ENCODE measurements around the gene P4HA2. TPM values are rescaled to one million over a fixed set of nuclear protein-coding genes. Genes with fewer than 3 reads are reported as not detected.
A peak's percentile ranks its signal among the peaks of the same experiment; 100 is the strongest.

The P4HA2 gene
- total RNA-seq, 2 experiments from 2014 or later: 17.3 to 18.6 TPM

DNA sequence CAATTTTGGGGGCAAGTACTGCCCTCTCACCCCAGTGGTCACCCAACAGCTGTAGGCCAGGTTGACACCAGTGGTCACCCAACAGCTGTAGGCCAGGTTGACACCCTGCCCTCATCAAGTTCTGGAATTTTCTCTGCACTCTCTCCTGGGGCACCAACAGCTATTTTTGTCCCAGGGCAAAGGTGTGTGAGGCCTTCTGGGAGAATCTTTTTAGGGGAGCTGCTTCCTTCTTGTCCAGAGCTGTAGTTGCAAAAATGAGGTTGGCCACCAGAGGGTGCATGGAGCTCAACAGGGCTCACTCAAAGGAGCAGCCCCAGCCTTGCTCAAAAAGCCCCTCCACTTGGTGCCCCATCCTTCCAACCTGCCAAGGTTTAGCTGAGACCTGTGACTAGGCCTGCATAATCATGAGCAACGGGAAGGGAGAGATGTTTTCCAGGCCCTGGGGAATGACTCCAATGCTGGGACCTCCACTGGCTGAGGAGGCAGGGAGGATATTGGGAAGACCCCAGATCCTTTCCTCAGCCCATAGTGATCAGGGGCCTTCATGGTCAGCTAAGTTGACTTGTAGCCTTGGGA is 10.6 kb upstream of the P4HA2 start:
- peak; percentile 98 for ATAC-seq
- TF ChIP-seq, protein P1, sequence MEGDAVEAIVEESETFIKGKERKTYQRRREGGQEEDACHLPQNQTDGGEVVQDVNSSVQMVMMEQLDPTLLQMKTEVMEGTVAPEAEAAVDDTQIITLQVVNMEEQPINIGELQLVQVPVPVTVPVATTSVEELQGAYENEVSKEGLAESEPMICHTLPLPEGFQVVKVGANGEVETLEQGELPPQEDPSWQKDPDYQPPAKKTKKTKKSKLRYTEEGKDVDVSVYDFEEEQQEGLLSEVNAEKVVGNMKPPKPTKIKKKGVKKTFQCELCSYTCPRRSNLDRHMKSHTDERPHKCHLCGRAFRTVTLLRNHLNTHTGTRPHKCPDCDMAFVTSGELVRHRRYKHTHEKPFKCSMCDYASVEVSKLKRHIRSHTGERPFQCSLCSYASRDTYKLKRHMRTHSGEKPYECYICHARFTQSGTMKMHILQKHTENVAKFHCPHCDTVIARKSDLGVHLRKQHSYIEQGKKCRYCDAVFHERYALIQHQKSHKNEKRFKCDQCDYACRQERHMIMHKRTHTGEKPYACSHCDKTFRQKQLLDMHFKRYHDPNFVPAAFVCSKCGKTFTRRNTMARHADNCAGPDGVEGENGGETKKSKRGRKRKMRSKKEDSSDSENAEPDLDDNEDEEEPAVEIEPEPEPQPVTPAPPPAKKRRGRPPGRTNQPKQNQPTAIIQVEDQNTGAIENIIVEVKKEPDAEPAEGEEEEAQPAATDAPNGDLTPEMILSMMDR (IDR thresholded peaks at IDR 0.05): peak; percentile 79
- Mint-ChIP-seq H3K4me3 (no peak overlapping the region), H3K4me1 (ENCODE audit: low read depth) (no peaks in the 10 kb centered on the region), H3K27ac (no peak overlapping the region), H3K9me3 (peaks cover 3% of the 10 kb centered on the region), H3K36me3 (ENCODE audit: low read depth) (no peaks in the 10 kb centered on the region), H3K27me3 (no peaks in the 10 kb centered on the region)
- ChIA-PET CTCF (interaction anchor here (0.6 to 4.2 kb wide), 63 partner anchors 10 to 675 kb away, joined by 3 to 65 read pairs (median 4); partner anchors contain the start of genes CSF2, P4HA2 and SLC22A5), POLR2A (interaction anchor here (0.7 to 1.3 kb wide), 3 partner anchors 12 to 41 kb away, joined by 3 to 4 read pairs (median 3); no protein-coding TSS in a partner anchor)
- intact Hi-C loops (cut with micrococcal nuclease): loop anchor here (10.0 kb wide), 1 partner anchor 173 kb away; the partner anchor contains the start of gene IL3
- DNase-seq: peak; percentile 94

DNA sequence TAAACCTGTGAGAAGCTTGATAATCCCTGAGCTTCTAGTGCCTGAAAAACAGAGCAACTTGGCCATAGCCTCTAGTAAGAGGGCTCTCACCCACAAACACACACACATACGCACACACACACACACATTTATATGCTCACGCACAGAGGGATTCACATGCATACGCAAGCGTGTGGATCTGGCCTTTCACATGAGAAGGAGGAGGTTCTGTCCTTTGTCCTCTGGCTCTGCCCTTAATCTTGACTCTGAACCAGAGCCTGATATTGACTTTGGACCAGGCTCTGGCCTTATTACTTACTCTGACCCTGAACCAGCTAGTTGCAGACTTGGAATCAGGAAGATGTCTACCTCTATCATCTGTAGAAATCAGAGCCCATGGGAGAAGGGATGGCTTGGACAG is 10.0 kb upstream of the P4HA2 start:
- intact Hi-C loops (cut with micrococcal nuclease): loop anchor here (10.0 kb wide), 1 partner anchor 173 kb away; the partner anchor contains the start of gene IL3
- no peaks in the 10 kb centered on the region for H3K4me1 Mint-ChIP-seq (ENCODE audit: low read depth)
- H3K9me3 Mint-ChIP-seq: peaks cover 3% of the 10 kb centered on the region
- no peaks in the 10 kb centered on the region for H3K36me3 Mint-ChIP-seq (ENCODE audit: low read depth)
- H3K27ac Mint-ChIP-seq: no peak overlapping the region
- ATAC-seq: no peak
- DNase-seq: no peak
- TF ChIP-seq, protein P1 (IDR thresholded peaks at IDR 0.05): no peak
- no peak overlapping the region for H3K4me3 Mint-ChIP-seq
- ChIA-PET CTCF (interaction anchor here (0.6 to 4.2 kb wide), 56 partner anchors 10 to 674 kb away, joined by 3 to 65 read pairs (median 4); partner anchors contain the start of genes CSF2, P4HA2 and SLC22A5), POLR2A (interaction anchor here (1.0 to 1.3 kb wide), 2 partner anchors 24 to 42 kb away, joined by 3 to 4 read pairs; no protein-coding TSS in a partner anchor)
- no peaks in the 10 kb centered on the region for H3K27me3 Mint-ChIP-seq

DNA sequence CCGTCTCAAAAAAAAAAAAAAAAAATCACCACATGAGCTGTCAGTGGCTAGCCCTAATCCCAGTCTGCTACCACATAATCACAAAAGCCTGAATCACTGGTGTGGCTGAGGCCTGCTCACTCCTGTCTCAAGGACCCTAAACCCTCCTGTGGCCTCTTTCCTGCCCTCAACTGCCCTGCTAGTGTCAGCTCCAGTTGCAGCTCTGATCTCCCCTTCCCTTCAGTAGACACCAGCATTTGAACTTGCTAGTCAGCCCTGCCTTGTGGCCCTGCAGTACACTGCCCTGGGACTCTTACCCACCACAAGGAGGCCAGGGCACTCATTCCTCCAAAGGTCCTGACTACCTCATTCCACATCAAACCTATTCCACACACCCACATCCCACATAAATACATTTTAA is 9.5 kb upstream of the P4HA2 start:
- CTCF ChIA-PET: interaction anchor here (0.7 to 4.2 kb wide), 28 partner anchors 11 to 480 kb away, joined by 3 to 65 read pairs (median 10); partner anchors contain the start of genes CSF2, P4HA2 and SLC22A5
- intact Hi-C loops (cut with micrococcal nuclease): loop anchor here (10.0 kb wide), 1 partner anchor 172 kb away; the partner anchor contains the start of gene IL3
- POLR2A ChIA-PET: interaction anchor here (1.3 kb wide), 1 partner anchor 24 kb away, joined by 3 read pairs; no protein-coding TSS in a partner anchor

DNA sequence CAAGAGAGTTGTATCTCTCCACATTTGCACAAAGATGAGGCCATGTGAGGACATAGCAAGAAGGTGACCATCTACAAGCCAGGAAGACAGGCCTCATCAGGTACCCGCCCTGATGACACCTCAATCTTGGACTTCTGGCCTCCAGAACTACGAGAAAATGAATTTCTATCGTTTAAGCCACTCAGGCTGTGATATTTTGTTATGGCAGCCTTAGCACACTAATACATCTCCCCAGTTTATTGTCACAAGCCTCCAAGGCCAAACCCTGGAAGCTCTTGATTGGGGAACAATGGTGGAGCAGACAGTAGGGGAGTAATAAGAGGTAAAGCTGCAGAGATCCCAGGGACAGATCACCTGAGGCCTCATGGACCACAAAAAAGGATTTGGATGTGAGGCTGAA is 7.7 kb upstream of the P4HA2 start:
- CTCF ChIA-PET: interaction anchor here (1.0 kb wide), 1 partner anchor 38 kb away, joined by 3 read pairs; no protein-coding TSS in a partner anchor
- TF ChIP-seq, protein P1 (IDR thresholded peaks at IDR 0.05): no peak
- ATAC-seq: no peak
- no peak for DNase-seq
- H3K4me1 Mint-ChIP-seq (ENCODE audit: low read depth): no peaks in the 10 kb centered on the region
- no peak overlapping the region for H3K27ac Mint-ChIP-seq
- no peaks in the 10 kb centered on the region for H3K36me3 Mint-ChIP-seq (ENCODE audit: low read depth)
- intact Hi-C loops (cut with micrococcal nuclease): loop anchor here (10.0 kb wide), 1 partner anchor 171 kb away; the partner anchor contains the start of gene IL3
- H3K4me3 Mint-ChIP-seq: no peak overlapping the region
- no peaks in the 10 kb centered on the region for H3K9me3 Mint-ChIP-seq
- POLR2A ChIA-PET: interaction anchor here (1.3 kb wide), 1 partner anchor 51 kb away, joined by 4 read pairs; no protein-coding TSS in a partner anchor
- peaks cover 5% of the 10 kb centered on the region for H3K27me3 Mint-ChIP-seq

More for the DNA sequence above, 9.5 kb upstream of the P4HA2 start:
- no peak for ATAC-seq
- TF ChIP-seq, protein P1 (IDR thresholded peaks at IDR 0.05): no peak
- no peak for DNase-seq
- Mint-ChIP-seq H3K36me3 (ENCODE audit: low read depth) (no peaks in the 10 kb centered on the region), H3K4me1 (ENCODE audit: low read depth) (no peaks in the 10 kb centered on the region), H3K27ac (no peak overlapping the region), H3K4me3 (no peak overlapping the region), H3K9me3 (peaks cover 1% of the 10 kb centered on the region), H3K27me3 (no peaks in the 10 kb centered on the region)

DNA sequence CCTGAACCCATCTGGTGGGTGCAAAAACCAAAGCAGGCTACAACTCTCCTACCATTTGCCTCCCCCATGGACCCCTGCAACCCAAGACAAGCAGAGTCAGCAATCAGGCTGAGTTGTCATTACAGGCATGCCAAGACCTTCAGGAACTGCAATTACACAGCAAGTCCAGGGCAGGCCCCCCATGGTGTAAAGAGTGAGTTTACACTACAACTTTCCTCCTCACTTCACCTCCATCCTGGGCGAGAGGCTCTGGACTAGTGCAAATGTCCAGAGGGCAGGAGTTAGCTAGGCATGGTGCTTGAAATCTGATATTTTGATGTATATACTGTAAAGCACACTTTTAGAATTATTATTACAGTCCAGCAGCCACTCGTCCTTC is 7.0 kb upstream of the P4HA2 start:
- intact Hi-C loops (cut with micrococcal nuclease): loop anchor here (10.0 kb wide), 1 partner anchor 170 kb away; the partner anchor contains the start of gene IL3
- H3K4me1 Mint-ChIP-seq (ENCODE audit: low read depth): no peaks in the 10 kb centered on the region
- no peak for DNase-seq
- no peak for ATAC-seq
- no peak overlapping the region for H3K27ac Mint-ChIP-seq
- ChIA-PET POLR2A (interaction anchor here (1.3 kb wide), 1 partner anchor 52 kb away, joined by 4 read pairs; no protein-coding TSS in a partner anchor), CTCF (no interaction called here)
- no peaks in the 10 kb centered on the region for H3K9me3 Mint-ChIP-seq
- TF ChIP-seq, protein P1 (IDR thresholded peaks at IDR 0.05): no peak
- H3K36me3 Mint-ChIP-seq (ENCODE audit: low read depth): no peaks in the 10 kb centered on the region
- peaks cover 10% of the 10 kb centered on the region for H3K27me3 Mint-ChIP-seq
- no peak overlapping the region for H3K4me3 Mint-ChIP-seq
